Measurements from ENCODE around the gene EHBP1. TPM values are rescaled to one million over a fixed set of nuclear protein-coding genes. Genes with fewer than 3 reads are reported as not detected.

EHBP1 gene
- total and polyA plus RNA-seq, 2 donors (not counting 3 experiments of a cell fraction or from before 2014, with no cell fraction given): 8.4 to 34.8 TPM

- Histone ChIP-seq H3K9ac (replicated peaks; ENCODE audit: extremely low read depth, insufficient read depth, low read length) (no peak overlapping the region), H3K4me3 (replicated peaks in 1 of 3; ENCODE audit: insufficient read depth in 1 of 3, low read depth in 1 of 3, low read length in 3 of 3) (no peak overlapping the region), H4K20me1 (replicated peaks; ENCODE audit: control insufficient read depth, extremely low read depth, insufficient read depth, low read length) (no peaks in the 10 kb centered on the region), H3K79me2 (ENCODE audit: control insufficient read depth, insufficient read depth, low read length) (no peaks in the 10 kb centered on the region), H3K4me2 (ENCODE audit: insufficient read depth, low read length) (no peak overlapping the region), H3K27me3 (ENCODE audit: control insufficient read depth in 2 of 2, insufficient read depth in 2 of 2, low read length in 2 of 2) (no peaks in the 10 kb centered on the region), H3K36me3 (ENCODE audit: control insufficient read depth in 2 of 2, extremely low read depth in 1 of 2, insufficient read depth in 2 of 2, low read length in 2 of 2) (no peaks in the 10 kb centered on the region), H3K4me1 (ENCODE audit: control insufficient read depth, extremely low read depth, insufficient read depth, low read length) (peaks cover 21% of the 10 kb centered on the region), H3K9me1 (replicated peaks; ENCODE audit: control insufficient read depth, extremely low read depth, insufficient read depth, low read length) (no peaks in the 10 kb centered on the region), H3K9me3 (replicated peaks; ENCODE audit: control insufficient read depth, insufficient read depth, low read length) (no peaks in the 10 kb centered on the region), H2AFZ (ENCODE audit: low read depth, low read length) (no peak overlapping the region), H3K27ac (ENCODE audit: insufficient read depth, low read depth, low read length) (no peak overlapping the region)
- intact Hi-C loops (cut with micrococcal nuclease): no loop called here
- no peak for TF ChIP-seq JUN (IDR thresholded peaks at IDR 0.05; ENCODE audit: borderline replicate concordance, insufficient read depth, insufficient read length, low read depth)
- TF ChIP-seq MYC (IDR thresholded peaks at IDR 0.05; ENCODE audit: low read depth, low read length): no peak
- TF ChIP-seq POLR2AphosphoS5 (IDR thresholded peaks at IDR 0.05; ENCODE audit: insufficient read depth, low read depth, low read length): no peak
- TF ChIP-seq, protein P1, sequence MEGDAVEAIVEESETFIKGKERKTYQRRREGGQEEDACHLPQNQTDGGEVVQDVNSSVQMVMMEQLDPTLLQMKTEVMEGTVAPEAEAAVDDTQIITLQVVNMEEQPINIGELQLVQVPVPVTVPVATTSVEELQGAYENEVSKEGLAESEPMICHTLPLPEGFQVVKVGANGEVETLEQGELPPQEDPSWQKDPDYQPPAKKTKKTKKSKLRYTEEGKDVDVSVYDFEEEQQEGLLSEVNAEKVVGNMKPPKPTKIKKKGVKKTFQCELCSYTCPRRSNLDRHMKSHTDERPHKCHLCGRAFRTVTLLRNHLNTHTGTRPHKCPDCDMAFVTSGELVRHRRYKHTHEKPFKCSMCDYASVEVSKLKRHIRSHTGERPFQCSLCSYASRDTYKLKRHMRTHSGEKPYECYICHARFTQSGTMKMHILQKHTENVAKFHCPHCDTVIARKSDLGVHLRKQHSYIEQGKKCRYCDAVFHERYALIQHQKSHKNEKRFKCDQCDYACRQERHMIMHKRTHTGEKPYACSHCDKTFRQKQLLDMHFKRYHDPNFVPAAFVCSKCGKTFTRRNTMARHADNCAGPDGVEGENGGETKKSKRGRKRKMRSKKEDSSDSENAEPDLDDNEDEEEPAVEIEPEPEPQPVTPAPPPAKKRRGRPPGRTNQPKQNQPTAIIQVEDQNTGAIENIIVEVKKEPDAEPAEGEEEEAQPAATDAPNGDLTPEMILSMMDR (IDR thresholded peaks at IDR 0.05; ENCODE audit: extremely low read depth in 1 of 2, insufficient read depth in 1 of 2, low read depth in 1 of 2, low read length in 2 of 2): no peak
- TF ChIP-seq EZH2 (IDR thresholded peaks at IDR 0.05; ENCODE audit: borderline replicate concordance, low read depth, low read length, severe bottlenecking): no peak
- TF ChIP-seq POLR2A (IDR thresholded peaks at IDR 0.05; ENCODE audit: low read depth, low read length): no peak
- no peak for TF ChIP-seq FOS (IDR thresholded peaks at IDR 0.05; ENCODE audit: borderline replicate concordance, insufficient read depth, low read length)
- TF ChIP-seq, protein P2, sequence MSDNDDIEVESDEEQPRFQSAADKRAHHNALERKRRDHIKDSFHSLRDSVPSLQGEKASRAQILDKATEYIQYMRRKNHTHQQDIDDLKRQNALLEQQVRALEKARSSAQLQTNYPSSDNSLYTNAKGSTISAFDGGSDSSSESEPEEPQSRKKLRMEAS (IDR thresholded peaks at IDR 0.05; ENCODE audit: insufficient read depth, insufficient read length): no peak
- FAIRE-seq (no peak), DNase-seq (ENCODE audit: low read depth, low spot score) (no peak)
- ChIA-PET CTCF (no interaction called here), POLR2A (no interaction called here)
- BruUV-seq (replicated peaks): no TSS peak
- dilution Hi-C loops (cut with MboI; ENCODE audit: extremely low pct_ligation_motif_present, low sequenced_read_pairs): no loop called here
Observed at GRCh38 chr2:63038034-63038433, 332.5 kb downstream of the EHBP1 start.
